H9 (cell line): Measurements from ENCODE around the gene RAD50. TPM values are rescaled to one million over a fixed set of nuclear protein-coding genes. Genes with fewer than 3 reads are reported as not detected.

Experiments used
- DNase-seq: peaks from one replicate; pipeline ENCODE4 v3.0.0-alpha.2; 2017
- H2AFZ ChIP-seq: one replicate; pipeline ENCODE4 v1.6.1; 2013; ENCODE audit warnings: mild to moderate bottlenecking, low read length, control low read depth, moderate library complexity
- H2AK5ac ChIP-seq: 2 replicates; pipeline ENCODE4 v1.6.1; 2013; ENCODE audit warnings: low read length, control low read depth, mixed read lengths; ENCODE audit not compliant: insufficient read length
- H2BK120ac ChIP-seq: one replicate; pipeline ENCODE4 v1.6.1; 2013; ENCODE audit warnings: low read depth, mild to moderate bottlenecking, low read length, control low read depth, inconsistent platforms; ENCODE audit not compliant: poor library complexity, severe bottlenecking
- H2BK12ac ChIP-seq: 2 replicates; pipeline ENCODE4 v1.6.1; 2013; ENCODE audit warnings: low read length, control low read depth, mixed read lengths, low read depth; ENCODE audit not compliant: insufficient read length
- H2BK15ac ChIP-seq: 2 replicates; pipeline ENCODE4 v1.6.1; 2013; ENCODE audit warnings: low read depth, low read length, control low read depth
- H2BK20ac ChIP-seq: one replicate; pipeline ENCODE4 v1.6.1; 2013; ENCODE audit warnings: low read depth, mild to moderate bottlenecking, low read length, control low read depth, inconsistent platforms; ENCODE audit not compliant: poor library complexity, severe bottlenecking
- H2BK5ac ChIP-seq: 2 replicates; pipeline ENCODE4 v1.6.1; 2013; ENCODE audit warnings: low read length, control low read depth, mixed read lengths; ENCODE audit not compliant: insufficient read length
- H3K14ac ChIP-seq: 2 replicates; pipeline ENCODE4 v1.6.1; 2013; ENCODE audit warnings: low read length, control low read depth; ENCODE audit not compliant: insufficient read depth
- H3K18ac ChIP-seq: 2 replicates; pipeline ENCODE4 v1.6.1; 2013; ENCODE audit warnings: low read depth, mild to moderate bottlenecking, mixed read lengths, low read length, control low read depth; ENCODE audit not compliant: insufficient read length
- H3K23ac ChIP-seq: 2 replicates; pipeline ENCODE4 v1.6.1; 2013; ENCODE audit warnings: low read length, control low read depth, mixed read lengths, low read depth; ENCODE audit not compliant: insufficient read length
- H3K23me2 ChIP-seq: 2 replicates; pipeline ENCODE4 v1.6.1; 2013; ENCODE audit warnings: low read depth, mild to moderate bottlenecking, mixed read lengths, low read length, control low read depth; ENCODE audit not compliant: insufficient read length, poor library complexity, severe bottlenecking
- H3K27ac ChIP-seq: 2 replicates; pipeline ENCODE4 v1.5.1; 2013; ENCODE audit warnings: low read length, control low read depth, mixed read lengths, low read depth; ENCODE audit not compliant: insufficient read length
- H3K27me3 ChIP-seq: 2 replicates; pipeline ENCODE4 v1.6.1; 2013; ENCODE audit warnings: low read length, control low read depth, inconsistent platforms; ENCODE audit not compliant: insufficient read depth
- H3K4ac ChIP-seq: 2 replicates; pipeline ENCODE4 v1.6.1; 2013; ENCODE audit warnings: low read depth, mild to moderate bottlenecking, control low read depth, inconsistent platforms, low read length, moderate library complexity
- H3K4me1 ChIP-seq: 2 replicates; pipeline ENCODE4 v1.6.1; 2013; ENCODE audit warnings: low read length, control low read depth, inconsistent platforms; ENCODE audit not compliant: insufficient read depth
- H3K4me2 ChIP-seq: 2 replicates; pipeline ENCODE4 v1.6.1; 2013; ENCODE audit warnings: low read length, control low read depth, mixed read lengths; ENCODE audit not compliant: insufficient read length, insufficient read depth
- H3K56ac ChIP-seq: 2 replicates; pipeline ENCODE4 v1.6.1; 2013; ENCODE audit warnings: low read depth, mild to moderate bottlenecking, mixed read lengths, low read length, control low read depth; ENCODE audit not compliant: insufficient read length
- H3K79me1 ChIP-seq: 2 replicates; pipeline ENCODE4 v1.6.1; 2013; ENCODE audit warnings: low read depth, mild to moderate bottlenecking, moderate library complexity, low read length, control low read depth, inconsistent platforms; ENCODE audit not compliant: insufficient read depth, poor library complexity, severe bottlenecking
- H3K79me2 ChIP-seq: 2 replicates; pipeline ENCODE4 v1.6.1; 2013; ENCODE audit warnings: low read length, control low read depth, inconsistent platforms; ENCODE audit not compliant: insufficient read depth
- H3K9ac ChIP-seq: 2 replicates; pipeline ENCODE4 v1.6.1; 2013; ENCODE audit warnings: low read length, control low read depth, mixed read lengths; ENCODE audit not compliant: insufficient read length; ENCODE audit errors: extremely low read depth
- H3K9me3 ChIP-seq: one replicate; pipeline ENCODE4 v1.6.1; 2013; ENCODE audit warnings: low read depth, low read length, inconsistent platforms; ENCODE audit not compliant: control insufficient read depth
- H3T11ph ChIP-seq: one replicate; pipeline ENCODE4 v1.6.1; 2013; ENCODE audit warnings: mild to moderate bottlenecking, low read length, control low read depth, inconsistent platforms
- H4K20me1 ChIP-seq: one replicate; pipeline ENCODE4 v1.6.1; 2013; ENCODE audit not compliant: control insufficient read depth, insufficient read length, insufficient read depth
- H4K5ac ChIP-seq: 2 replicates; pipeline ENCODE4 v1.6.1; 2013; ENCODE audit warnings: low read depth, mild to moderate bottlenecking, mixed read lengths, low read length, control low read depth; ENCODE audit not compliant: insufficient read length
- H4K8ac ChIP-seq: replicated peaks from 2 replicates; pipeline ENCODE4 v1.6.1; 2013; ENCODE audit warnings: low read length, control low read depth, mixed read lengths, low read depth; ENCODE audit not compliant: insufficient read length
- H4K91ac ChIP-seq: 2 replicates; pipeline ENCODE4 v1.6.1; 2013; ENCODE audit warnings: low read depth, mild to moderate bottlenecking, moderate library complexity, mixed read lengths, low read length, control low read depth; ENCODE audit not compliant: insufficient read length
- H3K27ac Mint-ChIP-seq, 3 experiments: 2 replicates in 2 of 3; 3 replicates in 1 of 3; pipeline ENCODE4 v1.8.0; 2020 to 2021; ENCODE audit warnings: mixed read lengths in 3 of 3, mild to moderate bottlenecking in 1 of 3, moderate library complexity in 1 of 3
- H3K27me3 Mint-ChIP-seq: 2 replicates; pipeline ENCODE4 v1.8.0; 2021; ENCODE audit warnings: low read depth, mild to moderate bottlenecking, moderate library complexity, mixed read lengths
- H3K36me3 Mint-ChIP-seq, 3 experiments: 2 replicates in 2 of 3; 3 replicates in 1 of 3; pipeline ENCODE4 v1.8.0; 2020 to 2021; ENCODE audit warnings: low read depth in 3 of 3, mixed read lengths in 3 of 3; ENCODE audit not compliant: insufficient read depth in 1 of 3
- H3K4me1 Mint-ChIP-seq, 2 experiments: 2 replicates each; pipeline ENCODE4 v1.8.0; 2020; ENCODE audit warnings: mixed read lengths in 2 of 2
- H3K4me3 Mint-ChIP-seq, 2 experiments: 2 replicates in 1 of 2; 3 replicates in 1 of 2; pipeline ENCODE4 v1.8.0; 2020 to 2021; ENCODE audit warnings: mild to moderate bottlenecking in 2 of 2, mixed read lengths in 2 of 2, moderate library complexity in 1 of 2
- H3K9me3 Mint-ChIP-seq, 2 experiments: 2 replicates in 1 of 2; 3 replicates in 1 of 2; pipeline ENCODE4 v1.8.0; 2020; ENCODE audit warnings: mild to moderate bottlenecking in 2 of 2, mixed read lengths in 2 of 2, moderate library complexity in 1 of 2
- CTCF ChIP-seq: fragments of 200-600 bp; sonication (generic); conservative IDR thresholded peaks from 3 replicates; pipeline ENCODE4 v1.8.0; 2021; ENCODE audit warnings: antibody characterized with exemption, mild to moderate bottlenecking
- WGBS: extraction: QIAGEN DNeasy Blood & Tissue Kit; methylation state at CpG from one replicate; pipeline ENCODE4 v1.1.7; 2013; ENCODE audit warnings: missing lambda C conversion rate, low lambda C conversion rate, mixed read lengths; ENCODE audit not compliant: insufficient read length; ENCODE audit errors: extremely low coverage; 5-methylcytosine and 5-hydroxymethylcytosine counted together
- total RNA-seq: library from RNA; stranded (reverse); gene quantifications from 2 replicates; pipeline ENCODE4 v1.2.1, GENCODE V29; 2021

The RAD50 gene
- total RNA-seq, 1 experiment from 2014 or later: 46.1 TPM

GRCh38 chr5:132657676-132658380 lies 101.1 kb downstream of the RAD50 start, which contains the start of gene IL13:
Gene IL13 (plus strand): TSS chr5:132658173. CDS start chr5:132658187, 14 bp downstream.
- no CpG with 5 or more reads among the region's 12 CpGs for WGBS

More at GRCh38 chr5:132657676-132658380, 101.1 kb downstream of the RAD50 start, which contains the start of gene IL13:
- no peak within 1 kb of the TSS for H2BK20ac ChIP-seq
- H3K56ac ChIP-seq: no peak within 1 kb of the TSS
- Mint-ChIP-seq H3K4me1 (peaks cover 7 to 15% of the 10 kb centered on the region in 2 experiments), H3K9me3 (peaks cover 0 to 12% of the 10 kb centered on the region in 2 experiments; a peak in 3 of 5 replicates), H3K27ac (no peak within 1 kb of the TSS; a peak in 1 of 7 replicates), H3K4me3 (no peak within 1 kb of the TSS; a peak in 1 of 5 replicates), H3K27me3 (peaks cover 52% of the 10 kb centered on the region), H3K36me3 (no peaks in the 10 kb centered on the region)
- H3K4ac ChIP-seq: no peak within 1 kb of the TSS
- peak within 1 kb of the TSS; percentile 12; the same call in 1 of the 2 replicates for H3K14ac ChIP-seq
- H3K23me2 ChIP-seq: no peaks in the 10 kb centered on the region
- no peak within 1 kb of the TSS for H3K9ac ChIP-seq
- no peak within 1 kb of the TSS for H3K27ac ChIP-seq
- no peak for TF ChIP-seq CTCF
- no peak within 1 kb of the TSS for H4K5ac ChIP-seq
- no peak within 1 kb of the TSS for H3K23ac ChIP-seq
- H4K91ac ChIP-seq: no peak within 1 kb of the TSS
- H3K4me2 ChIP-seq: no peak within 1 kb of the TSS
- H2BK15ac ChIP-seq: no peak within 1 kb of the TSS
- H3K79me1 ChIP-seq: no peaks in the 10 kb centered on the region
- H3K79me2 ChIP-seq: no peaks in the 10 kb centered on the region
- H3K4me1 ChIP-seq: no peaks in the 10 kb centered on the region
- H3K18ac ChIP-seq: no peak within 1 kb of the TSS
- no peak within 1 kb of the TSS for H4K8ac ChIP-seq
- no peak within 1 kb of the TSS for H2AFZ ChIP-seq
- H2BK120ac ChIP-seq: no peak within 1 kb of the TSS
- no peak within 1 kb of the TSS for H2BK5ac ChIP-seq
- peaks cover 6% of the 10 kb centered on the region; the same call in 1 of the 2 replicates for H3K27me3 ChIP-seq
- DNase-seq: no peak
- no peak within 1 kb of the TSS for H2AK5ac ChIP-seq
- no peak within 1 kb of the TSS for H3T11ph ChIP-seq
- H4K20me1 ChIP-seq: no peaks in the 10 kb centered on the region
- no peaks in the 10 kb centered on the region for H3K9me3 ChIP-seq
- no peak within 1 kb of the TSS for H2BK12ac ChIP-seq
